SK-N-SH treated with all-trans-retinoic acid at 6 μM for 48 hours (cell line): ENCODE results near the gene SH3TC1.

ENCODE experiments used
- ATAC-seq: fragments of 200-7000 bp; cut with Tn5 transposase; 3 replicates; pipeline ENCODE4 v1.9.1; 2020; ENCODE audit warnings: mild to moderate bottlenecking, moderate library complexity
- ARNTL ChIP-seq: fragments of 450-650 bp; formaldehyde crosslinking; IDR thresholded peaks from 2 replicates; pipeline ENCODE4 v1.5.0; 2020; ENCODE audit warnings: low read depth, mild to moderate bottlenecking, moderate library complexity, borderline replicate concordance
- BACH2 ChIP-seq: fragments of 250-450 bp; sonication (Bioruptor Pico); IDR thresholded peaks from 2 replicates; pipeline ENCODE4 v1.9.0; 2021; ENCODE audit warnings: mild to moderate bottlenecking, borderline replicate concordance
- CSDC2 ChIP-seq: fragments of 250-450 bp; sonication (Bioruptor Pico); IDR thresholded peaks from 2 replicates; pipeline ENCODE4 v1.5.0; 2020; ENCODE audit warnings: mild to moderate bottlenecking, moderate library complexity
- ESRRG ChIP-seq: fragments of 250-450 bp; sonication (Bioruptor Pico); IDR thresholded peaks from 2 replicates; pipeline ENCODE4 v1.6.1; 2021; ENCODE audit warnings: mild to moderate bottlenecking
- GLIS3 ChIP-seq: fragments of 250-450 bp; sonication (Bioruptor Pico); IDR thresholded peaks from 2 replicates; pipeline ENCODE4 v1.5.0; 2020; ENCODE audit warnings: mild to moderate bottlenecking, moderate library complexity
- ISL1 ChIP-seq: fragments of 250-450 bp; sonication (Bioruptor Pico); IDR thresholded peaks from 2 replicates; pipeline ENCODE4 v2.1.2; 2022; ENCODE audit warnings: mild to moderate bottlenecking, moderate library complexity
- OSR1 ChIP-seq: fragments of 250-450 bp; sonication (Bioruptor Pico); IDR thresholded peaks from 2 replicates; pipeline ENCODE4 v1.8.0; 2022; ENCODE audit warnings: moderate library complexity, mild to moderate bottlenecking, inconsistent platforms
- PATZ1 ChIP-seq: fragments of 250-450 bp; sonication (Bioruptor Pico); IDR thresholded peaks from 2 replicates; pipeline ENCODE4 v1.8.0; 2020; ENCODE audit warnings: mild to moderate bottlenecking, moderate library complexity, borderline replicate concordance
- PPARA ChIP-seq: fragments of 250-450 bp; sonication (Bioruptor Pico); IDR thresholded peaks from 2 replicates; pipeline ENCODE4 v1.5.0; 2020; ENCODE audit warnings: mild to moderate bottlenecking, borderline replicate concordance
- RARB ChIP-seq: fragments of 250-450 bp; sonication (Bioruptor Pico); IDR thresholded peaks from 2 replicates; pipeline ENCODE4 v1.8.0; 2021; ENCODE audit warnings: mild to moderate bottlenecking, moderate library complexity
- SNAI2 ChIP-seq: fragments of 250-450 bp; sonication (Bioruptor Pico); IDR thresholded peaks from 2 replicates; pipeline ENCODE4 v1.5.0; 2020; ENCODE audit warnings: mild to moderate bottlenecking, moderate library complexity
- TCF4 ChIP-seq: fragments of 250-450 bp; sonication (Bioruptor Pico); IDR thresholded peaks from 2 replicates; pipeline ENCODE4 v1.8.0; 2021; ENCODE audit warnings: mild to moderate bottlenecking, moderate library complexity, borderline replicate concordance
- TOX ChIP-seq: fragments of 250-450 bp; sonication (Bioruptor Pico); IDR thresholded peaks from 2 replicates; pipeline ENCODE4 v1.8.0; 2021; ENCODE audit warnings: mild to moderate bottlenecking, moderate library complexity, borderline replicate concordance
- ZC3H10 ChIP-seq: fragments of 250-450 bp; sonication (Bioruptor Pico); IDR thresholded peaks from 2 replicates; pipeline ENCODE4 v1.5.1; 2021; ENCODE audit warnings: mild to moderate bottlenecking, moderate library complexity
- ZFP3 ChIP-seq: fragments of 250-450 bp; sonication (Bioruptor Pico); IDR thresholded peaks from 2 replicates; pipeline ENCODE4 v1.5.0; 2020; ENCODE audit warnings: mild to moderate bottlenecking, moderate library complexity
- ZNF565 ChIP-seq: fragments of 450-650 bp; formaldehyde crosslinking; conservative IDR thresholded peaks from 2 replicates; pipeline ENCODE4 v1.5.0; 2020; ENCODE audit warnings: low read depth, mild to moderate bottlenecking, moderate library complexity
- ZNF70 ChIP-seq: fragments of 450-650 bp; formaldehyde crosslinking; IDR thresholded peaks from 2 replicates; pipeline ENCODE4 v1.5.0; 2020; ENCODE audit warnings: mild to moderate bottlenecking, moderate library complexity
- ZNF8 ChIP-seq: fragments of 450-650 bp; formaldehyde crosslinking; IDR thresholded peaks from 2 replicates; pipeline ENCODE4 v1.5.0; 2020; ENCODE audit warnings: mild to moderate bottlenecking, moderate library complexity
- TF ChIP-seq, protein P1 (sequence below): fragments of 250-450 bp; sonication (Bioruptor Pico); IDR thresholded peaks from 2 replicates; pipeline ENCODE4 v1.5.1; 2020; ENCODE audit warnings: low read depth, mild to moderate bottlenecking, moderate library complexity
- TF ChIP-seq, protein P2 (sequence below): fragments of 250-450 bp; sonication (Bioruptor Pico); IDR thresholded peaks from 2 replicates; pipeline ENCODE4 v1.5.1; 2021; ENCODE audit warnings: mild to moderate bottlenecking, moderate library complexity
- TF ChIP-seq, protein P3 (sequence below): fragments of 250-450 bp; sonication (Bioruptor Pico); IDR thresholded peaks from 2 replicates; pipeline ENCODE4 v1.5.0; 2020; ENCODE audit warnings: mild to moderate bottlenecking, moderate library complexity

Gene SH3TC1

DNA sequence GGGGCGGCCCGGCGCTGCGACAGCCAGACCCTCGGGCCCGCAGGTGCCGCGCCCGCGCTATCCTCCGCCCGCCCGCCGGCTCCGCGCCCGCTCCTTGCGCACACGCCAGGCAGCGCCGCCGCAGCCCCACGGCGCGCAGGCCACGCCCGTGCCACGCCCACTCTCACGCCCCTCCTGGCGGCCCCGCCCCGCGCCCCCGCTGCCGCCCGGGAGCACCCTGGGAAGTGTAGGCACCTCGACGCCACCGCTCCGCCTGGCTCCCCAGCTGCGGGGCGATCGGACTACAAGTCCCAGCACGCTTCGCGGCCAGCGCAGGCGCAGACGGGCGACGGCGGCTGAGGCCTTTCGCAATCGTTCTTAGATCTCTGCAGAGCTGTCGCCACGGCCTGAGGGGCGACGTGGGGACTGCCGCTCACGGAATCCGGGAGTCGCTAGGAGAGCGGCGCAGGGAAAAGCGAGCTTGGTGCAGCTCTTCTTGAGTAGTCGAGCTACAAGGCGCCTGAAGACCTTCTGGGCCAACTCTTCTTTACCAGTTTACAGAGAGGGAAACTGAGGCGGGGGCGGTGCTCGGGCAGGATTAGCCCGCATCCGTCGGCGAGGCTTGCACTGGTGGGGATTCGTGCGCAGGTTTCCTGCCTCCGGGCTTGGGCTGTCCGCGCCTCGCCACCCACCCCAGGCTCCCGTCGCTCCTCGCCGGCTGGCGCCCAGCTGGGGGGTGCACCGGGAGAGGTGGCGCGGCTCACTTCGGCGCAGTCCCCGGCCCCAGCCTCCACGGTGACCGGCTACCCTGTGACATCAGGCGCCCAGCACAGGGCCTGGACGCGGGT is 40.2 kb upstream of the SH3TC1 start, which contains the start of gene ABLIM2:
Gene ABLIM2, minus strand, starts transcription at position 104 of the 827 bp plus-strand sequence. CDS start 124 bp downstream, outside the sequence.
- no peak for TF ChIP-seq SNAI2 (CRISPR knock-in tag)
- no peak for TF ChIP-seq PPARA (CRISPR knock-in tag)
- TF ChIP-seq ZNF8 (CRISPR knock-in tag) = no peak
- TF ChIP-seq ZC3H10 (CRISPR knock-in tag) = no peak
- TF ChIP-seq ARNTL (CRISPR knock-in tag) = no peak
- no peak for TF ChIP-seq BACH2 (CRISPR knock-in tag)
- TF ChIP-seq TOX (CRISPR knock-in tag) = no peak
- TF ChIP-seq, protein P1, sequence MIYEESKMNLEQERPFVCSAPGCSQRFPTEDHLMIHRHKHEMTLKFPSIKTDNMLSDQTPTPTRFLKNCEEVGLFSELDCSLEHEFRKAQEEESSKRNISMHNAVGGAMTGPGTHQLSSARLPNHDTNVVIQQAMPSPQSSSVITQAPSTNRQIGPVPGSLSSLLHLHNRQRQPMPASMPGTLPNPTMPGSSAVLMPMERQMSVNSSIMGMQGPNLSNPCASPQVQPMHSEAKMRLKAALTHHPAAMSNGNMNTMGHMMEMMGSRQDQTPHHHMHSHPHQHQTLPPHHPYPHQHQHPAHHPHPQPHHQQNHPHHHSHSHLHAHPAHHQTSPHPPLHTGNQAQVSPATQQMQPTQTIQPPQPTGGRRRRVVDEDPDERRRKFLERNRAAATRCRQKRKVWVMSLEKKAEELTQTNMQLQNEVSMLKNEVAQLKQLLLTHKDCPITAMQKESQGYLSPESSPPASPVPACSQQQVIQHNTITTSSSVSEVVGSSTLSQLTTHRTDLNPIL (CRISPR knock-in tag) = no peak
- no peak for TF ChIP-seq ZNF70 (CRISPR knock-in tag)
- no peak for TF ChIP-seq ZFP3 (CRISPR knock-in tag)
- TF ChIP-seq, protein P2, sequence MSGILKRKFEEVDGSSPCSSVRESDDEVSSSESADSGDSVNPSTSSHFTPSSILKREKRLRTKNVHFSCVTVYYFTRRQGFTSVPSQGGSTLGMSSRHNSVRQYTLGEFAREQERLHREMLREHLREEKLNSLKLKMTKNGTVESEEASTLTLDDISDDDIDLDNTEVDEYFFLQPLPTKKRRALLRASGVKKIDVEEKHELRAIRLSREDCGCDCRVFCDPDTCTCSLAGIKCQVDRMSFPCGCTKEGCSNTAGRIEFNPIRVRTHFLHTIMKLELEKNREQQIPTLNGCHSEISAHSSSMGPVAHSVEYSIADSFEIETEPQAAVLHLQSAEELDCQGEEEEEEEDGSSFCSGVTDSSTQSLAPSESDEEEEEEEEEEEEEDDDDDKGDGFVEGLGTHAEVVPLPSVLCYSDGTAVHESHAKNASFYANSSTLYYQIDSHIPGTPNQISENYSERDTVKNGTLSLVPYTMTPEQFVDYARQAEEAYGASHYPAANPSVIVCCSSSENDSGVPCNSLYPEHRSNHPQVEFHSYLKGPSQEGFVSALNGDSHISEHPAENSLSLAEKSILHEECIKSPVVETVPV (CRISPR knock-in tag) = no peak
- TF ChIP-seq OSR1 = no peak
- no peak for TF ChIP-seq TCF4 (CRISPR knock-in tag)
- no peak for TF ChIP-seq RARB (CRISPR knock-in tag)
- no peak for TF ChIP-seq CSDC2
- no peak for TF ChIP-seq PATZ1 (CRISPR knock-in tag)
- no peak for TF ChIP-seq GLIS3
- TF ChIP-seq, protein P3, sequence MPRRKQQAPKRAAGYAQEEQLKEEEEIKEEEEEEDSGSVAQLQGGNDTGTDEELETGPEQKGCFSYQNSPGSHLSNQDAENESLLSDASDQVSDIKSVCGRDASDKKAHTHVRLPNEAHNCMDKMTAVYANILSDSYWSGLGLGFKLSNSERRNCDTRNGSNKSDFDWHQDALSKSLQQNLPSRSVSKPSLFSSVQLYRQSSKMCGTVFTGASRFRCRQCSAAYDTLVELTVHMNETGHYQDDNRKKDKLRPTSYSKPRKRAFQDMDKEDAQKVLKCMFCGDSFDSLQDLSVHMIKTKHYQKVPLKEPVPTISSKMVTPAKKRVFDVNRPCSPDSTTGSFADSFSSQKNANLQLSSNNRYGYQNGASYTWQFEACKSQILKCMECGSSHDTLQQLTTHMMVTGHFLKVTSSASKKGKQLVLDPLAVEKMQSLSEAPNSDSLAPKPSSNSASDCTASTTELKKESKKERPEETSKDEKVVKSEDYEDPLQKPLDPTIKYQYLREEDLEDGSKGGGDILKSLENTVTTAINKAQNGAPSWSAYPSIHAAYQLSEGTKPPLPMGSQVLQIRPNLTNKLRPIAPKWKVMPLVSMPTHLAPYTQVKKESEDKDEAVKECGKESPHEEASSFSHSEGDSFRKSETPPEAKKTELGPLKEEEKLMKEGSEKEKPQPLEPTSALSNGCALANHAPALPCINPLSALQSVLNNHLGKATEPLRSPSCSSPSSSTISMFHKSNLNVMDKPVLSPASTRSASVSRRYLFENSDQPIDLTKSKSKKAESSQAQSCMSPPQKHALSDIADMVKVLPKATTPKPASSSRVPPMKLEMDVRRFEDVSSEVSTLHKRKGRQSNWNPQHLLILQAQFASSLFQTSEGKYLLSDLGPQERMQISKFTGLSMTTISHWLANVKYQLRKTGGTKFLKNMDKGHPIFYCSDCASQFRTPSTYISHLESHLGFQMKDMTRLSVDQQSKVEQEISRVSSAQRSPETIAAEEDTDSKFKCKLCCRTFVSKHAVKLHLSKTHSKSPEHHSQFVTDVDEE (CRISPR knock-in tag) = no peak
- TF ChIP-seq ISL1 (CRISPR knock-in tag) = no peak
- TF ChIP-seq ZNF565 (CRISPR knock-in tag) = no peak
- TF ChIP-seq, all 23 proteins: peak for 0
- ATAC-seq = peak; percentile 98

DNA sequence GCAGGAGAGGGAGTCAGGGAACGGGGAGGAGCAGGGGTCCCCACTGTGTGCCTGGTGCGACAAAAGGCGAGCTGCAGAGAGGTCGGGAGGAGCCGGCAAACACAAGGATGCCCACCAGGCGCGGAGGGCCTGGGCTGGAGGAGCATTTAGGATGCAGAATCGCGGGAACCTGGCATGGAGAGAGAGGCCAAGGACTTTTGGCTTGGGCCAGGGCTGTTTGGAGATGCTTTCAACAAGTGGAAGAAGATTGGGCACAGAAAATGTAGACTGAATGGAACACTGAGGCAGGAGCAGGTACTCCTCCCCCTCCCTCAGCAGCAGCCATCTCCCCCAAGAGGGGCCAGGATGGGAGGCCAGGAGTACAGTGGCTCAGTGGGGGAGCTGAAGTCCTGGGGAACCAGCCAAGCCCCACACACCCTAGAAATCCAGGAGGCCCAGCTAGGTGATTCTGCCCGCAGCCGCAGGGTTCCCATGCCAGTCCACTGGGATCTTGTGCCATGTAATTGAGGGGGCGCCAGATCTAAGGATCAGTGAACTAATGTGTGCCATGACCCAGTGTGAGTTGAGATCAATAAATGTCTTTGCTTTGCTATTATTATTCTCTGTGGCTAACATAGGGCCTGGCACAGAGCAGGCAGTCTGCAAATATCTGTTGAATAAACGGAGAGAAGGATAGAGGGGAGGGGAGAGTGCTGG is 39.4 kb upstream of the SH3TC1 start:
- no peak for ATAC-seq
- no peak for TF ChIP-seq SNAI2 (CRISPR knock-in tag)
- TF ChIP-seq, protein P1 (CRISPR knock-in tag) = no peak
- TF ChIP-seq PATZ1 (CRISPR knock-in tag) = no peak
- TF ChIP-seq ESRRG (CRISPR knock-in tag) = no peak
- TF ChIP-seq ISL1 (CRISPR knock-in tag) = no peak
- TF ChIP-seq PPARA (CRISPR knock-in tag) = no peak
- no peak for TF ChIP-seq TCF4 (CRISPR knock-in tag)
- TF ChIP-seq ZNF70 (CRISPR knock-in tag) = no peak
- TF ChIP-seq TOX (CRISPR knock-in tag) = no peak
- TF ChIP-seq, protein P2 (CRISPR knock-in tag) = no peak
- no peak for TF ChIP-seq OSR1
